Stimulated activated CD4-positive, alpha-beta T cell treated with anti-CD3 and anti-CD28 coated beads, Interleukin-15, amount 100 ng/mL, for 48 hours (primary cell): ENCODE results near the gene ATG4A.

ENCODE experiments used
- DNase-seq, 2 donors: peaks; one replicate each; pipeline ENCODE4 v3.0.0-alpha.2; 2020; ENCODE audit warnings: low read depth in 2 of 2

Gene ATG4A, protein sequence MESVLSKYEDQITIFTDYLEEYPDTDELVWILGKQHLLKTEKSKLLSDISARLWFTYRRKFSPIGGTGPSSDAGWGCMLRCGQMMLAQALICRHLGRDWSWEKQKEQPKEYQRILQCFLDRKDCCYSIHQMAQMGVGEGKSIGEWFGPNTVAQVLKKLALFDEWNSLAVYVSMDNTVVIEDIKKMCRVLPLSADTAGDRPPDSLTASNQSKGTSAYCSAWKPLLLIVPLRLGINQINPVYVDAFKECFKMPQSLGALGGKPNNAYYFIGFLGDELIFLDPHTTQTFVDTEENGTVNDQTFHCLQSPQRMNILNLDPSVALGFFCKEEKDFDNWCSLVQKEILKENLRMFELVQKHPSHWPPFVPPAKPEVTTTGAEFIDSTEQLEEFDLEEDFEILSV

DNA sequence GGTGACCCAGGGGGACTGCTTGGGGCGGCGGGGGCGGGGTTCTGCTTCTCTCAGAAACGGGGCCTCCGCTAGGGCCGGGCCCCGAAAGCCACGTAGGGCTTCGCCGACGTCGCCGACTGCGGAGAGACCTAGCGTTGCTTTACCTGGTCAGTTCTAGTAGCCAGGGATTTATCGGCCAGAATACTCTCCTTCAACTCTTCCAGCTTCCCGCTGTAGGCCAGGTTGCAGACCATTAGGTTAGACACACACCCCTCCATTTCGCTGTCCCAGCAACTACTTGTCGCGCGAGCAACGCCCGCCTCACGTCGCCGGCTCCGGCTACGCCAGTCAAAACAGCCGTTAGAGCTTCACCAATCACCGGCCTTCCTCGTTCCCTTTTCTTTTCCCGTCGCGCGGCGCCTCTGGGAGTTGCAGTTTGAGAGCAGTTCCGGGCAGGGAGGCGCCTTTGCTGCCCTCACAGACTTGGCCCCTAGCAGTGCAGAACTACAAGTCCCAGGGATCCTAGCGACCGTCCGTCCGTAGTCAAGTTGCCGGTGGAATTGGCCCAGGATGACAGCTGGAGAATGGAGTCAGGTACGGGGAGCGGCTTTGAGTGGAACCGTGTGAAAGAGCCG, at the start of gene ATG4A, which contains the start of gene PSMD10:
Gene ATG4A (plus strand): TSS at position 515 of the 614 bp plus-strand sequence. CDS start 49 bp downstream, at position 564.
Gene PSMD10 (minus strand): TSS at position 279 of the 614 bp plus-strand sequence. CDS start 22 bp downstream, at position 257.
- DNase-seq = peak; percentile 79 to 82

DNA sequence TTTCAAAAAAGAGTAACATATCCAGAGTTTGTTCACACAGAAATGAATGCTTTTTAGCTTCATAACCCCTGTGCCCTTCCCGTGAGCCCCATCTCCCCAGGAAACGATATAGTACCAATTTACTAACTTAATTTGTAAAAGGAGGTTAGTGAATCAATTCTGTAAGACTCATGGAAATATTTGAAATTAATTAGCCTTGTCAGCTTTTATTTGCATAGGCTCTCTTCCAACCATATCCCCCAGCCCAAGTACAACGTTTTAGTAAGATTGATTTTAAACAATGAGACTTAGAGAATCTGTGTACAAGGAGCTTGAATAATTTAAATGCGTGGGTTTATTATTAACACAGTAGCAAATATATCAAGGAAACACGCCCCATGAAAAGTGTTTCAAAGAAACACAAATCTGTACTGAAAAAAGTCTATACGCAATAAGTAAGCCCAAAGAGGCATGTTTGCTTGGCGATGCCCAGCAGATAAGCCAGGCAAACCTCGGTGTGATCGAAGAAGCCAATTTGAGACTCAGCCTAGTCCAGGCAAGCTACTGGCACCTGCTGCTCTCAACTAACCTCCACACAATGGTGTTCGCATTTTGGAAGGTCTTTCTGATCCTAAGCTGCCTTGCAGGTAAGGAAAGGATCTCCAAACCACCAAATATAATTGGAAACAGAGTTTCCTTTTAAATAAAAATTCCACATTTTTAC, 46.9 kb upstream of the ATG4A start, which contains the start of gene VSIG1:
Gene VSIG1 (plus strand): TSS at position 512 of the 703 bp plus-strand sequence. CDS start 66 bp downstream, at position 578.
- DNase-seq = no peak

DNA sequence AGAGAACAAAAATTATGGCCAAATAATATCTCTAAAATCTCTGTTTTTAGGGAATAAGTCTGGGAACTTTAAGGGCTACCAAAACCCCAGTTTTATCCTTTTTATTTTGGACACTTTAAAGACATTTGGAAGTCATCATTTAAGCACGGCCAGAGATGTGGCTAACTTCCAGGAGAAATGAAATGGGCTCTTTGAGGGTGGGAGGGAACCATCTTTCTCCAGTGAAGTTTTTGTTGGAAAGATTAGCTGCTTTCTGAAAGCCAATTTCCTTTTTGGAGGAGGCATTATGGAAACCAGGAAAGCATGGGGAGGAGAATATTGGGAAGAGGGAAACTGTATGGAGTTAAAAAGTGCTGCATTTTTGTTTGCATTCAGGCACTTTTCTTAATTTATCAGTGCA, 41.9 kb upstream of the ATG4A start:
- no peak for DNase-seq

DNA sequence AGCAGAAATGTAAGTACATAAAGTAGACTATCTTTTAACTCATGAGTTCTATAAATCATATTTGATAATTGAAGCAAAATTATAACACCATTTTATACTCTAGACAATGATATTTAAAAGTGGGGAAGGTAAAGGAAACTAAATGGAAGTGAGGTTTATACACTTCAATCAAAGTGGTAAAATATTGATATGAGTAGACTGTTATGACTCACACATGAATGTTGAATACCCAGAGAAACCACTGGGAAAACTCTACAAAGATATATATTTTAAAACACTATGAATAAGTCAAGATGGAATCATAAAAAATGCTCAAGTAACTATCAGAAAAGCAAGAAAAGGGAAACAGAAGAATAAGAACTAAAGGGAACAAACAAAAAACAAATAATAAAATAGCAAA, 38.4 kb upstream of the ATG4A start:
- no peak for DNase-seq

DNA sequence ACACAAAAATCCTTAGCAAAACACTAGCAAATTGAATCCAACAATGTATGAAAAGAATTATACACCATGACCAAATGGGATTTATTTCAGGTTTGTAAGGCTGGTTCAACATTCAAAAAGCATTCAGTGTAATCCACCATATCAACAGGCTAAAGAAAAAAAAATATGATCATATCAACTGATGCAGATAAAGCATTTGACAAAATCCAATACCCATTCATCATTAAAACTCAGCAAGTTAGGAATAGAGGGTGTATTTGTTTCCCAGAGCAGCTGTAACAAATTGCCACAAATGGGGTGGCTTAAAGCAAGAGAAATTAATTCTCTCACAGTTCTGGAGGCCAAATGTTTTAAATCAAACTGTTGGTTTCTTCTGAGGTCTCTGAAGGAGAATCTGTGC, 36.0 kb upstream of the ATG4A start:
- DNase-seq = no peak

DNA sequence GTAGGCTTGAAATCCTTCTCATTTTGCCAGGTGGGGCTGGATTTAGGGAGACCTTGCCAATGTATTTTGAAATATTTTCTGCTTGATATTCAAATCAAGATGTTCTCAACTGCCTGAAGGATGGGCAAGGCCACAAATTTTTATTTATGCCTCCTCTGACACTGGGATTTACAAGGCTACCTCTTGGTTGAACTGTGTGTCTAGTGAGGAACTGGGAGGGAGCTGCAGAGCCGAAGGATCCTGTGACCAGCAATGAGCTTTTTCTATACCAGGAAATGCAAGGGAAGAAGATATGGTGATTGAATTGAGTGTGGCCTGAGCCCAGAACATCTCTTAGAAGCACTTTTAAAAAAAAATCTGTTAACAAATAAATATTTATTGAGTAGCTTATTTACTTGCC, 31.8 kb upstream of the ATG4A start:
- no peak for DNase-seq

DNA sequence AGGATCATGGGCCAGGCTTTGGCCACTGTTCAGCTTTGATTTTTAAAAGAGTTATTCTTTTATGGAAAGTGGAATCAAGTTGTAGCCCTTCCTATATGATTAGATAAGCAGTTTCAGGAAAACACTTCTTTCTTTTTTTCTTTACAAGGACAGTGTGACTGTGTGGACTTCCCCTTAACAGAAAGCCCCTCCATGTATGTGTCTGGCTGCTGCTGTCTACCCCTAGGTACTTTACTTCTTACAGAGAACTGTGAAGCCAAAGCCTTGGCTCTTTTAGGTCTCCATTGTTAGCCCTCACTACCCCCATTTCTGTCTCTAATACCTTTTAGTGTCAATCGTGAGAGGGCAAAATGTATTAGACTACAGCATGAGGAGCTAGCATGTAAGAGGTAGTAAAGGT, 27.6 kb upstream of the ATG4A start:
- no peak for DNase-seq

DNA sequence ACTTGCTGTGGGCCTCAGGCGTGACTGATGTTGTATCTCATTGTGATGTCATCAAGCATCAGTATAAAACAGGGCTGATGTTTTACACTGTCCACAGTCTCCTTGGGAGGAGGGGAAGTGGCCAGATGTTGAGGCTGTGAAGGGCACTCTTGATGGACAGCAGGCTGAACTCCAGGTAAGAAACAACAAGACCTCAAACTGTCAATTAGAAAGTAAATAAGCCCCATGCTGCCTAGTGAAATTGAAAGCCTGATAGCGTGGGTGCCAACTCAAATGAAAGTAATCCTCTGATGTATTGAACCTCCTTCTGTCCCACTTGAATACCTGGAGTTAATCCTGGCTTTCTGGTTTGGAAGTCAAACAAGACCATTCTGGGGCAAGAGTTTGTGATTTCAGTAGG, 27.0 kb upstream of the ATG4A start:
- DNase-seq = no peak

DNA sequence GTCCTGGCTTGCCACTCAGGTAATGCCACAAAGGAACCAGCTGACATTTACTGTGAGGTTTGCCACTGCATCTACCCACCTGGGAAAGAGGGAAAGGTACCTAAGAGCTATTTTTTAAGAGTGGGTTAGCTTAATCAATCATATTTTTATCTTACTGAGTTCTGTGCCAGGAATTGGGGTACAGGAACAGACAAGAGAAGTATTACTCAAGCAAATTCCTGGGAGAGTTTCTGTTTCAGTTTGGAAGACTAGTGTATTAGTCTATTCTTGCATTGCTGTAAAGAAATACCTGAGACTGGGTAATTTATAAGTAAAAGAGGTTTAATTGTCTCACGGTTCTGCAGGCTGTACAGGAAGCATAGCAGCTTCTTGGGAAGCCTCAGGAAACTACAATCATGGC, 23.5 kb upstream of the ATG4A start:
- no peak for DNase-seq

DNA sequence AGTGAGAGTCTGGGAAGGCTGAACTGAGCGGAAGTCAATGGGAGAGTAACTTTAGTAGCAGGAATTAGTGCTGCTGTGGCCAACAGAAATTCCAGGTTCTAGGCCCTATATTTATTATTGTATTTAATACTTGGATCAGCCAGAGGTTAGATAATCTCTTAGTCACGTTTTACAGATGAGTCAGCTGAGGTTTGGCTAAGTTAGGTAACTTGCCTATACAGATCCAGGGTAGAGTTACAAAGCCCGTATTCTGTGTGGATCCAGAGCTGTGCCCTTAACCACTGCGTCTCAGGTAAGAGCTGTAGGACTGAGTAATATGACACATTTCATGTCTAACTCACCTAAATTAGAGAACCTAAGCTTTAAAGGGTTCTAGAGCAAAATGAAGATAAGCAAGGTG, 20.7 kb upstream of the ATG4A start:
- DNase-seq = no peak

DNA sequence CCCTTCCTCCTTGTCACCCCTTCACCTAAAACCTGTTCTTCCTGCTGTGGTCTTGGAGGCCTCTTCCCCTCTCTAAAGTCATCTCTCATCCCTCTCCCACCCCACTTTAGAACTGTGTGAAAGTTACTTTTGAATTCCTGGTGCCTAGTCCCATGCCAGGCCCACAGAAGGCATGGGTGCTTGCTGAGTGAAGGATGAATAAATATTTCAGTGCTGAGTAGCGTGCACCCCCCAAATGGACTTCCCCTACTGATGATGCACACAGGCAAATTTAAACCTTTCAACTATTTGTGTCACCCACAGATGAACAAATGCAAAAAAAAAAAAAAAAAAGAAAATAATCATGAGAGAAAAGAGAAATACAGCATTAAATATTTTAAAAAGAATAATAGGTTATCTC, 20.0 kb upstream of the ATG4A start:
- no peak for DNase-seq

DNA sequence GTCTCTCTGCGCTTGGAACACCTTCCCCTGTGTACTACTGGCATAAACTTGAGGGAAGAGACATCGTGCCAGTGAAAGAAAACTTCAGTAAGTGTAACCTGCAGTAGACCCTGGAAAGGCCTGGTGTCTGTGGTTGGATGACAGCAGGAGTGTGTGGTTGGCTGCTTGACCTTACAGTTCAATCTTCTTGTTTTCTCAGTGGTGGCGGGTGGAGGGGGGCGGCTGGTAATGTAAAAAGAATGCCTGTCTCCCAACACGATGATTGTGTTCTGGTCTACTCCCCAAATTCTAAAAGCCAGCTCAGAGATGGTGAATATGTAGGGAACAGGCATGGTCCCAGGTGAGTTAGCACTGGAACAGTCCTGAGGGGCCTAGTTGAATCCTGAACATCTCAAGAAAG, 18.8 kb upstream of the ATG4A start:
- no peak for DNase-seq

DNA sequence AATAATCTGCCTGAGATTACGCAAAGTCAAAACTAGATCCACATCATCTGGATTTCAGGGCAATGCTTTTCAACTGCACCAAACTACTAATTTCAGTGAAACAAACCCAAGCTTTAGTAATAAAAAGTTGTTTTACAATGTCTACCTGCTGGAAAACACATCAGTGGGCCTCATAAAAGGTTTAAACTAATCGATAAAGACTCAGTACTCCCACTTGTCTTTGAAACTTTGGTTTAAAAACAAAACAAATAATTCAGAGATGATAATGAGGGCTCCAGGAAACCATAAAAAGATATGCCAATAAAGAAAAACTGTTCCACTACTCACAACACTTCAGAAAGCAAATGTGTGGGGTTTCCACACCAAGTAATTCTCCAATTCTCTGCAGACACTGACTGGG, 10.5 kb upstream of the ATG4A start:
- DNase-seq = no peak

DNA sequence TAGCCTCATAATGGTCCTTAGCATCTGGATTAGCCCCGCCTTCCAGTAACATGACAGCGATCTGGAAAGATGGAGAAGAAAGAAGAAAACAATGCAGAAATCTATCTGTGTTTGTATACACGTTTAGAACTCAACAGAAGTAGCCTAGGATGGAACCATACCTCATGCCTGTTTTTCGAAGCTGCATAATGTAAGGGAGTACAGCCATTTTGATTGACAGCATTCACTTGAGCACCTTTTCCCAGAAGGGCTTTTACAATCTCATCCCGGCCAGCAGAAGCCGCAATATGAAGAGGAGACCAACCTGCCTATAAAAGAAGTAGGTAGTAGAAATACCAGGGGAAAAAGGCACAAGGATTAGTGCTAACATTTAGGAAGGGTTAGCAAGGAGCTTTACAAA, 3.8 kb upstream of the ATG4A start:
- DNase-seq = no peak

DNA sequence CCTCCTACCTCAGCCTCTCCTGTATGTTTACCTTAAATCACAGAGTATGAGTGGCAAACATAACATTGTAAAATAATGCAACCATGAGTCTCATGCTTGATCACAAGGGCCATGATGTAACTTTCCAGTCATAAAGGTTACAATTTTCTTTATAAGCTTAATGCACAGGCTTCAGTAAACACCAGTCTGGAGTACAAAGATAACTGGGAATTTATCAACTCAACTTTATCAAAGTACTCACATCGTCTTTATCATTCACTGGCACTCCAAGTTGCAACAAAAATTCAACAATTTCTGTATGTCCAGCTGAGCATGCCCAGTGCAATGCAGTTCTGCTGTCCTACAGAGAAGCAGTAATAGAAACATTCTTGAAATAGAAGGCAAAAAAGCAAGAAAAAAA, 3.1 kb upstream of the ATG4A start:
- no peak for DNase-seq

DNA sequence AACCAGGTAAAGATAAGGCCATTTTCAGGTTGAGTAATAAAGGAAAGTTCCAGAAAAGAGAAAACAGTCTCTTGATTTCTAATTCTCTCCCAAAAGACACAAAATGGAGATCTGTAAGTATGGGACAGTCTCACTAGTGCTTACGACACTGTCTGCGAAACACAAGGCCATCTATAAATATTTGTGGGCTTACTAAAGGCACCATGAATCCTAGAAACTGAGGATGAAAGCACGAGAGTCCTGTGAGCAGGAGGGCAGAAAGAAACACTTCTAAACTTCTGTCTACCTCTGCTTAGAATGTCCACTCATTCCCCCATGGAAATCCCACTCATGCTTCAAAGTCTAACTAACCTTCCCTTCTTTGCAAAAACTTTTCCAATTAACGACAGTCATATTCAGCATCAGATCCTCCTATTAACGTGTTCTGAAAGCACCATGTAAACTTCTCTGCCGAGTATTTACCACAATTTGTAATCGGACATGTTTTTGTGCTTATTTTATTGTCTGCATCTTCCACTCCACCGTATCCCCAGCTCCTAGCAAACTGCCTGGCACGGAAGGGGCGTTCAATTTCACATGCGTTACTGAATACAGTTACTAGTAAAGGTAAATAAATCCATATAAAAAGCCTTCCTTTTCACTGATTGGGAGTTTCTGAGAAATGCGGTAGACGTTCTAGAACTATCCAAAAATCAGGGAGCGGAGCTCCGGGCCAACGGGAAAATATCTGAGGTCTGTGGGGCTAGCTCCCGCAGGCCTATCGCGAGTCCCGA, 901 bp upstream of the ATG4A start:
- no peak for DNase-seq

DNA sequence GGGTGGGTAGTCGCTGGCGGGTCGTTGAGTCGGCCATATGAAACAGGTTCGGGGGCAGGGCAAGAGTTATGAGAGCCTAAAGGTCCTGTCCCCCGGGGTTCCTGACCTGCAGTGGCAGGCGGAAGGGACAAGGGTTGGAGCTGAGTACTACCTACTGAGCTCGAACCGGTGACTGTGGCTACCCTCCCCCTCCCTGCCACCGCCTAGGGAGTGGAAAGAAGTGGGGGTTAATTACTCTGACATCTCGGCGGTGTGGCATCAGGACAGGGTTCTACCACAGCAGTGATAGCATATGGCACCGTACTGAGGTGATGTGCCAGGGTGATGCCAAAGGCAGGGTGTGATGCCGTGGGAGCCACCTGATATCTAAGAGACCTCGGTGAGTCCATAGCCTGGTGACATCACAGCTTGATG, 307 bp downstream of the ATG4A start:
- DNase-seq = peak in 1 of 2 donors; percentile 8

DNA sequence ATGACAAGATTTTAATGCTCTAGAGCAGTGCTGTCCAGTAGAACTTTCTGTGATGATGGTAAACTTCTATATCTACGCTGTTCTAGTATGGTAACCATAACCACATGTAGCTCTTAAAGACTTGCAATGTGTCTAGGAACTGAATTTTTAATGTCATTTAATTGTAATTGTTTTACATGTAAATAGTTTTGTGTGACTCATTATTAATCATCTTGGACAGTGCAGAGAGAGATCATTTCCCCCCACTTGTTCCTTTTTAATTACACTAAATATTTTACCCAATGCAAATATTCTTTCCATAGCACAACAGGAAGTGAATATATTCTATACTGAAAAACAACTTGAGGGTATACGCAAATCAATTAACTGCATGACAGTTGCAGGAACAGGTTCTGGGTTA, 5.8 kb downstream of the ATG4A start:
- no peak for DNase-seq

DNA sequence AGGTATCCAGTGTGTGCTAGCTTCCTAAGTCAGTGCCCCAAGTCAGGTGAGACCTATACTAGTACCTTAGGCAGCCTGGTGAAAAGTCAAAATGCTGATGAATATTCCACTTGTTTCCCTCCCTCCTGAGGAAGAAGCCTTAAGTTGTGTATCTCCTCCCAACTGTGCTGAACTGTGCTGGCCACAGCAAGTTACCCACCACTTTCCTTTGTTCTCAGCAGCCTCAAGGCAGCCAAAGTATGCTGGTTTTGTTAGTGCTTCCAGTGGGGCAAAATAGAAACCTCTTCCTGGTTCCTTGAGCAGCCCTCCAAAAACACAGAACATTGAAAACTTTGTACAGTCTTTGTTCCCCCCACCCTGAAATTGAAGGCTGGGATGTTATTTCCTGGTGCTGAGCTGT, 13.9 kb downstream of the ATG4A start:
- no peak for DNase-seq

DNA sequence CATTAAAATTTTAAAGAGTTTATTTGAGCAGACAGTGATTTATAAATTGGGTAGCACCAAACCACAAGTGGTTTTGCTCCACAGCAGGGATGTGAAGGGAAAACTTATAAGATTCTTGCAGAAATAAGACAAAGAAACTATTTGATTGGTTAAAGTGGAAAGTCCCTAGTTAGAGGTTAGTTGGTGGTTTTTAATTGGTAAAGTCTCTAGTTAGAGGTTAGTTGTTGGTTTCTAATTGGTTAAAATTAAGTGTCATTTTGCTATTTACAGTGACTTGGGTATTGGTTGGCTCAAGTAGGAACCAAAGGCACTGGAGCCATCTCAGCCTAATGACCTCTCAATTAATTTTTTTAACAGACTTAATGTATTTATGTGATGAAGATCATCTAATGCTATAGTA, 23.0 kb downstream of the ATG4A start:
- no peak for DNase-seq

DNA sequence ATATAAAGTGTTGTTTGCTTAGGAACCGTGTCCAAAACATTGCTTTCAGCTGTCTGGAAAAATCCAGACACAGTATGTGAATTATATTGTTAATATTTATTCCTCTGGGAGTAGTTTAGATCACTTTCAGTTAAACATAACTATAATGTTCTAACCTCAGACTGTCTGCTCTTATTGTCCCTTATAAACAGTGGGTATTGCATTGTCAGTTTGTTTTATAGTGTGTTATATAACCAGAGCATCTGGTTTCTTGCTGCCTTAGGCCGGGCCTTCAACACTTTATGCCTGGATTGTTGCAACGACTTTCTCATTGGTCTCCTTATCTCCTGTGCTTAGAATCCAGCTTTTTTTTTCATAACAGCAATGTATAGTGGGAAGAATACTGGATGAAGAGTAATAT, 26.4 kb downstream of the ATG4A start:
- no peak for DNase-seq

DNA sequence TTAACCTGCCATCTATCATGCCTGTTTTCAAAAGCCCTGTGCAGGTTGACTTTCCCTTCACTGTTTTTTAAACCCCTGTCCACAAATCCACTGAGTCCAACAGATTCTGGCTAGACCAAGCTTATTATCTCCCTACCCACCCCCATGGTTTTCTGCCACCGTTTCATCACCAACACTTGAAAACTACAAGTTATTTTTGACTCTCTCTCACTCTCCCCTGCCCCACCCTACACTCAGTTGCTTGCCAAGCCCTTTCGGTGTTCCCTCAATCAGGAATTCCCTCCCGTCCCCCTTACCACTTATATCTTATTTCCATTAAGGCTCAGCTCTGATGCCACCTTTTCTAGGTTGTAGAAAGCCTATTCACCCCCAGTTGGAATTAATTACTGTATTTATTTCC, 29.7 kb downstream of the ATG4A start:
- no peak for DNase-seq
